Measurements from ENCODE around the gene IRAK3. TPM values are rescaled to one million over a fixed set of nuclear protein-coding genes. Genes with fewer than 3 reads are reported as not detected.

Gene IRAK3
- total and polyA plus RNA-seq, 2 donors (not counting 1 experiment from before 2014, with no cell fraction given) = 3.9 to 4.3 TPM

DNA sequence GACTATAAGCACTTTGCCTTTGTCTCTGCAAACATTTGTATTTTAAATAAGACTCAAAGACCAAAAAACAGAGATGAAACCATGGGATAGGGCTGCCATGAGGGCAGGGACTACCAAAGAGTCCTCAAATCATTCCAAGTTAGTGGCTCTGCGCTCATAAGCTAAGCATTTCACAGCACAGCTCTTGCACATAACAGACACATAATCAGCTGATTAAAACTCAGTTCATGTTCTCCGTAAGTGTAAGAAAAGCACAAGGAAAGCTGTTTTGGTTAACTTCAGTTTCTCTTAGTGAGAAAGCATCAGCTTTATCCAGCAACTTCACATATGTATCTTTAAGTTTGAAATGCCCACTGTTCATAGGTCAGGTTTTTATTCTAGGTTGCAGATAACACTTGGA, 54.9 kb downstream of the IRAK3 start:
- no peak overlapping the region for H3K4me3 ChIP-seq (ENCODE audit: control extremely low read depth in 1 of 5, extremely low read depth in 1 of 5, insufficient read depth in 1 of 5, low read depth in 2 of 5, low read length in 4 of 5)
- Mint-ChIP-seq H3K4me3 (no peak overlapping the region), H3K9me3 (ENCODE audit: insufficient read depth) (no peaks in the 10 kb centered on the region), H3K27me3 (no peaks in the 10 kb centered on the region), H3K4me1 (no peaks in the 10 kb centered on the region), H3K27ac (no peak overlapping the region)
- TF ChIP-seq EZH2 (IDR thresholded peaks at IDR 0.05; ENCODE audit: borderline replicate concordance, insufficient read depth, low read depth, low read length, poor library complexity, severe bottlenecking) = no peak
- TF ChIP-seq, protein P1, sequence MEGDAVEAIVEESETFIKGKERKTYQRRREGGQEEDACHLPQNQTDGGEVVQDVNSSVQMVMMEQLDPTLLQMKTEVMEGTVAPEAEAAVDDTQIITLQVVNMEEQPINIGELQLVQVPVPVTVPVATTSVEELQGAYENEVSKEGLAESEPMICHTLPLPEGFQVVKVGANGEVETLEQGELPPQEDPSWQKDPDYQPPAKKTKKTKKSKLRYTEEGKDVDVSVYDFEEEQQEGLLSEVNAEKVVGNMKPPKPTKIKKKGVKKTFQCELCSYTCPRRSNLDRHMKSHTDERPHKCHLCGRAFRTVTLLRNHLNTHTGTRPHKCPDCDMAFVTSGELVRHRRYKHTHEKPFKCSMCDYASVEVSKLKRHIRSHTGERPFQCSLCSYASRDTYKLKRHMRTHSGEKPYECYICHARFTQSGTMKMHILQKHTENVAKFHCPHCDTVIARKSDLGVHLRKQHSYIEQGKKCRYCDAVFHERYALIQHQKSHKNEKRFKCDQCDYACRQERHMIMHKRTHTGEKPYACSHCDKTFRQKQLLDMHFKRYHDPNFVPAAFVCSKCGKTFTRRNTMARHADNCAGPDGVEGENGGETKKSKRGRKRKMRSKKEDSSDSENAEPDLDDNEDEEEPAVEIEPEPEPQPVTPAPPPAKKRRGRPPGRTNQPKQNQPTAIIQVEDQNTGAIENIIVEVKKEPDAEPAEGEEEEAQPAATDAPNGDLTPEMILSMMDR (IDR thresholded peaks at IDR 0.05) = no peak
- no peak overlapping the region for H3K9ac ChIP-seq (ENCODE audit: low read length)
- POLR2A ChIA-PET = no interaction called here
- H2AFZ ChIP-seq (ENCODE audit: insufficient read depth, low read depth, low read length, poor library complexity, severe bottlenecking) = no peak overlapping the region
- H3K79me2 ChIP-seq (ENCODE audit: control insufficient read depth, insufficient read depth, low read length) = no peaks in the 10 kb centered on the region
- H4K20me1 ChIP-seq (ENCODE audit: control insufficient read depth, insufficient read depth, low read length, poor library complexity, severe bottlenecking) = no peaks in the 10 kb centered on the region
- DNase-seq = no peak
- intact Hi-C loops (cut with micrococcal nuclease) = no loop called here
- H3K4me1 ChIP-seq (ENCODE audit: control insufficient read depth in 2 of 2, insufficient read depth in 2 of 2, low read length in 2 of 2) = no peaks in the 10 kb centered on the region
- H3K4me2 ChIP-seq (replicated peaks; ENCODE audit: low read depth, low read length, poor library complexity, severe bottlenecking) = no peak overlapping the region
- H3K9me3 ChIP-seq (ENCODE audit: control extremely low read depth in 1 of 3, control insufficient read depth in 2 of 3, insufficient read depth in 1 of 3, low read length in 2 of 3) = no peaks in the 10 kb centered on the region
- no peak overlapping the region for H3K27ac ChIP-seq (ENCODE audit: low read length in 2 of 2)
- 100% methylated on average over 1 of the region's 2 CpGs for WGBS (ENCODE audit: insufficient coverage)
- CTCF ChIA-PET = no interaction called here
- ATAC-seq (ENCODE audit: low read depth) = no peak
- no peaks in the 10 kb centered on the region for H3K27me3 ChIP-seq (replicated peaks in 1 of 4; ENCODE audit: control extremely low read depth in 1 of 4, control insufficient read depth in 3 of 4, insufficient read depth in 4 of 4, low read length in 3 of 4)
- H3K36me3 ChIP-seq (replicated peaks in 1 of 2; ENCODE audit: control extremely low read depth in 1 of 2, control insufficient read depth in 1 of 2, extremely low read depth in 1 of 2, insufficient read depth in 2 of 2, low read length in 1 of 2) = peaks cover 0 to 2% of the 10 kb centered on the region in 2 experiments

DNA sequence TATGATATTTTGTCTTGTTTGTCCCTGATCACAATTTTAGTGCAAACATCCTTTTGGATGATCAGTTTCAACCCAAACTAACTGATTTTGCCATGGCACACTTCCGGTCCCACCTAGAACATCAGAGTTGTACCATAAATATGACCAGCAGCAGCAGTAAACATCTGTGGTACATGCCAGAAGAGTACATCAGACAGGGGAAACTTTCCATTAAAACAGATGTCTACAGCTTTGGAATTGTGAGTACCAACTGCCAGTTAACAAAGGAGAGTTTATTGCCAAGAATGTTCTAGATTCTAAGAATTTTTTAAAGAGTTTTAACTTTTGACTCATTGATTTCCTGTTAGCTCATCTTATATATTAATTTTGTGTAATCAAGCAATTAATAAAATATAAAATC, 55.4 kb downstream of the IRAK3 start:
- POLR2A ChIA-PET = no interaction called here
- intact Hi-C loops (cut with micrococcal nuclease) = no loop called here
- Mint-ChIP-seq H3K27ac (no peak overlapping the region), H3K27me3 (no peaks in the 10 kb centered on the region), H3K4me1 (no peaks in the 10 kb centered on the region), H3K4me3 (no peak overlapping the region), H3K9me3 (ENCODE audit: insufficient read depth) (no peaks in the 10 kb centered on the region)
- no peak for TF ChIP-seq EZH2 (IDR thresholded peaks at IDR 0.05; ENCODE audit: borderline replicate concordance, insufficient read depth, low read depth, low read length, poor library complexity, severe bottlenecking)
- TF ChIP-seq, protein P1 (IDR thresholded peaks at IDR 0.05) = no peak
- Histone ChIP-seq H3K9me3 (ENCODE audit: control extremely low read depth in 1 of 3, control insufficient read depth in 2 of 3, insufficient read depth in 1 of 3, low read length in 2 of 3) (no peaks in the 10 kb centered on the region), H3K27ac (ENCODE audit: low read length in 2 of 2) (no peak overlapping the region), H3K27me3 (replicated peaks in 1 of 4; ENCODE audit: control extremely low read depth in 1 of 4, control insufficient read depth in 3 of 4, insufficient read depth in 4 of 4, low read length in 3 of 4) (no peaks in the 10 kb centered on the region), H2AFZ (ENCODE audit: insufficient read depth, low read depth, low read length, poor library complexity, severe bottlenecking) (no peak overlapping the region), H3K36me3 (replicated peaks in 1 of 2; ENCODE audit: control extremely low read depth in 1 of 2, control insufficient read depth in 1 of 2, extremely low read depth in 1 of 2, insufficient read depth in 2 of 2, low read length in 1 of 2) (peaks cover 0 to 2% of the 10 kb centered on the region in 2 experiments), H3K4me3 (ENCODE audit: control extremely low read depth in 1 of 5, extremely low read depth in 1 of 5, insufficient read depth in 1 of 5, low read depth in 2 of 5, low read length in 4 of 5) (no peak overlapping the region), H4K20me1 (ENCODE audit: control insufficient read depth, insufficient read depth, low read length, poor library complexity, severe bottlenecking) (no peaks in the 10 kb centered on the region), H3K9ac (ENCODE audit: low read length) (no peak overlapping the region), H3K4me1 (ENCODE audit: control insufficient read depth in 2 of 2, insufficient read depth in 2 of 2, low read length in 2 of 2) (no peaks in the 10 kb centered on the region), H3K4me2 (replicated peaks; ENCODE audit: low read depth, low read length, poor library complexity, severe bottlenecking) (no peak overlapping the region), H3K79me2 (ENCODE audit: control insufficient read depth, insufficient read depth, low read length) (no peaks in the 10 kb centered on the region)
- no peak for DNase-seq
- 89% methylated on average over 1 of the region's 1 CpG for WGBS (ENCODE audit: insufficient coverage)
- ATAC-seq (ENCODE audit: low read depth) = no peak
- CTCF ChIA-PET = no interaction called here

Measured in B cell (primary cell).